CD14-positive monocyte (primary cell): ENCODE measurements around the gene CYSLTR1. TPM values are rescaled to one million over a fixed set of nuclear protein-coding genes. Genes with fewer than 3 reads are reported as not detected.

Experiments
- DNase-seq, 3 donors: peaks; one replicate each; pipeline ENCODE4 v3.0.0-alpha.2; 2011 to 2022
- H2AFZ ChIP-seq: 2 replicates; pipeline ENCODE4 v1.6.0; 2012; ENCODE audit warnings: mild to moderate bottlenecking, low read depth, low read length, inconsistent platforms; ENCODE audit not compliant: insufficient read depth, poor library complexity, severe bottlenecking
- H3K27ac ChIP-seq, 2 donors: 1 replicate in 1 of 2; 2 replicates in 1 of 2; pipeline ENCODE4 v1.5.1; 2012 to 2013; ENCODE audit warnings: low read length in 2 of 2, control low read depth in 1 of 2, inconsistent platforms in 1 of 2, low read depth in 1 of 2, mild to moderate bottlenecking in 1 of 2
- H3K27me3 ChIP-seq, 2 donors: one replicate each; pipeline versions ENCODE4 v1.6.0 to v1.6.1; 2011 to 2013; ENCODE audit warnings: low read length in 2 of 2; ENCODE audit not compliant: control insufficient read depth in 2 of 2, insufficient read depth in 2 of 2
- H3K36me3 ChIP-seq, 2 donors: replicated peaks in 1 of 2; 1 replicate in 1 of 2; 2 replicates in 1 of 2; pipeline versions ENCODE4 v1.5.1 to v1.6.1; 2012 to 2013; ENCODE audit warnings: low read length in 2 of 2, control low read depth in 1 of 2, inconsistent platforms in 1 of 2, mild to moderate bottlenecking in 1 of 2; ENCODE audit not compliant: insufficient read depth in 2 of 2, control insufficient read depth in 1 of 2
- H3K4me1 ChIP-seq, 2 donors: 1 replicate in 1 of 2; 2 replicates in 1 of 2; pipeline versions ENCODE4 v1.5.1 to v1.6.1; 2012 to 2013; ENCODE audit warnings: low read length in 2 of 2, control low read depth in 1 of 2, inconsistent platforms in 1 of 2, mild to moderate bottlenecking in 1 of 2, moderate library complexity in 1 of 2; ENCODE audit not compliant: insufficient read depth in 2 of 2, control insufficient read depth in 1 of 2
- H3K4me2 ChIP-seq: replicated peaks from 2 replicates; pipeline ENCODE3; 2012; ENCODE audit warnings: low read length, moderate library complexity, mild to moderate bottlenecking; ENCODE audit not compliant: poor library complexity, severe bottlenecking; ENCODE audit errors: extremely low read depth
- H3K4me3 ChIP-seq, 3 experiments: fragments of 200-600 bp in 1 of 3; sonication (generic) in 1 of 3; replicated peaks in 1 of 3; 1 replicate in 2 of 3; 2 replicates in 1 of 3; pipeline ENCODE4 v1.5.1; 2011 to 2013; ENCODE audit warnings: low read length in 3 of 3, mild to moderate bottlenecking in 3 of 3, control low read depth in 2 of 3, low read depth in 2 of 3, inconsistent platforms in 1 of 3, moderate library complexity in 1 of 3
- H3K79me2 ChIP-seq: 2 replicates; pipeline ENCODE4 v1.6.0; 2012; ENCODE audit warnings: mild to moderate bottlenecking, control low read depth, inconsistent platforms, low read length, moderate library complexity; ENCODE audit not compliant: insufficient read depth
- H3K9ac ChIP-seq: 2 replicates; pipeline ENCODE4 v1.6.0; 2017; ENCODE audit warnings: low read length, mild to moderate bottlenecking; ENCODE audit not compliant: insufficient read depth, poor library complexity, severe bottlenecking
- H3K9me3 ChIP-seq, 2 donors: replicated peaks in 1 of 2; 1 replicate in 1 of 2; 2 replicates in 1 of 2; pipeline versions ENCODE4 v1.5.1 to v1.6.1; 2012 to 2013; ENCODE audit warnings: low read length in 2 of 2, control low read depth in 1 of 2; ENCODE audit not compliant: control insufficient read depth in 1 of 2, insufficient read depth in 1 of 2
- H4K20me1 ChIP-seq: 2 replicates; pipeline ENCODE4 v1.6.0; 2012; ENCODE audit warnings: mild to moderate bottlenecking, low read length, control low read depth, moderate library complexity; ENCODE audit not compliant: insufficient read depth
- H3K27ac Mint-ChIP-seq, 7 donors: one replicate each; pipeline ENCODE4 v1.8.0; 2020; ENCODE audit warnings: mild to moderate bottlenecking in 7 of 7, mixed read lengths in 7 of 7, moderate library complexity in 6 of 7, inconsistent platforms in 2 of 7
- H3K27me3 Mint-ChIP-seq, 3 donors: one replicate each; pipeline ENCODE4 v1.8.0; 2021 to 2022; ENCODE audit warnings: low read depth in 3 of 3, mild to moderate bottlenecking in 3 of 3, mixed read lengths in 3 of 3, moderate library complexity in 3 of 3, inconsistent platforms in 1 of 3
- H3K36me3 Mint-ChIP-seq, 2 donors: one replicate each; pipeline ENCODE4 v1.8.0; 2020; ENCODE audit warnings: mixed read lengths in 2 of 2, inconsistent platforms in 1 of 2, mild to moderate bottlenecking in 1 of 2
- H3K4me1 Mint-ChIP-seq: one replicate; pipeline ENCODE4 v1.8.0; 2020; ENCODE audit warnings: mild to moderate bottlenecking, mixed read lengths
- H3K4me3 Mint-ChIP-seq, 2 donors: one replicate each; pipeline ENCODE4 v1.8.0; 2020; ENCODE audit warnings: mild to moderate bottlenecking in 2 of 2, mixed read lengths in 2 of 2, moderate library complexity in 1 of 2
- H3K9me3 Mint-ChIP-seq, 7 donors: one replicate each; pipeline ENCODE4 v1.8.0; 2020 to 2022; ENCODE audit warnings: mixed read lengths in 7 of 7, mild to moderate bottlenecking in 6 of 7, moderate library complexity in 6 of 7, inconsistent platforms in 2 of 7
- WGBS: methylation state at CpG from one replicate; pipeline ENCODE4 v1.1.5; 2013; ENCODE audit warnings: missing lambda C conversion rate; ENCODE audit not compliant: insufficient coverage; 5-methylcytosine and 5-hydroxymethylcytosine counted together
- intact Hi-C, 2 donors: fragments of 100-400 bp; cut with micrococcal nuclease; formaldehyde crosslinking; loops; one replicate each; pipeline versions ENCODE4 v1.15.0 to v1.15.1; 2023
- polyA plus RNA-seq, 3 donors: library from polyadenylated mRNA; depleted of rRNA in 1 of 3; unstranded in 2 of 3; stranded (reverse) in 1 of 3; fragments of 300-500 nt in 2 of 3; fragments of >200 nt in 1 of 3; fragmentation: Illumina TruSeq in 2 of 3; gene quantifications; 1 replicate in 2 of 3; 2 replicates in 1 of 3; pipeline ENCODE4 v1.2.3, GENCODE V29; 2012 to 2021
- TF ChIP-seq, protein P1 (sequence below): fragments of 200-600 bp; IDR thresholded peaks from one replicate; pipeline ENCODE4 v1.8.0; 2022; ENCODE audit warnings: antibody characterized with exemption, mild to moderate bottlenecking

Gene CYSLTR1
- polyA plus RNA-seq, 3 donors = 9.6 to 46.2 (median 45.2) TPM

GRCh38 chrX:78375894-78376293 lies 48.5 kb upstream of the CYSLTR1 start:
- Histone ChIP-seq H3K4me3 (no peak overlapping the region), H3K4me1 (no peaks in the 10 kb centered on the region), H2AFZ (no peak overlapping the region), H3K36me3 (no peaks in the 10 kb centered on the region), H3K4me2 (no peak overlapping the region), H3K79me2 (no peaks in the 10 kb centered on the region), H3K9me3 (no peaks in the 10 kb centered on the region), H3K27me3 (no peaks in the 10 kb centered on the region), H4K20me1 (no peaks in the 10 kb centered on the region), H3K27ac (no peak overlapping the region), H3K9ac (no peak overlapping the region)
- Mint-ChIP-seq H3K36me3 (no peaks in the 10 kb centered on the region), H3K27ac (no peak overlapping the region), H3K27me3 (no peaks in the 10 kb centered on the region), H3K4me3 (no peak overlapping the region), H3K9me3 (peaks cover 0 to 9% (median 3%) of the 10 kb centered on the region in 7 donors), H3K4me1 (peaks cover 9% of the 10 kb centered on the region)
- no peak for DNase-seq
- TF ChIP-seq, protein P1, sequence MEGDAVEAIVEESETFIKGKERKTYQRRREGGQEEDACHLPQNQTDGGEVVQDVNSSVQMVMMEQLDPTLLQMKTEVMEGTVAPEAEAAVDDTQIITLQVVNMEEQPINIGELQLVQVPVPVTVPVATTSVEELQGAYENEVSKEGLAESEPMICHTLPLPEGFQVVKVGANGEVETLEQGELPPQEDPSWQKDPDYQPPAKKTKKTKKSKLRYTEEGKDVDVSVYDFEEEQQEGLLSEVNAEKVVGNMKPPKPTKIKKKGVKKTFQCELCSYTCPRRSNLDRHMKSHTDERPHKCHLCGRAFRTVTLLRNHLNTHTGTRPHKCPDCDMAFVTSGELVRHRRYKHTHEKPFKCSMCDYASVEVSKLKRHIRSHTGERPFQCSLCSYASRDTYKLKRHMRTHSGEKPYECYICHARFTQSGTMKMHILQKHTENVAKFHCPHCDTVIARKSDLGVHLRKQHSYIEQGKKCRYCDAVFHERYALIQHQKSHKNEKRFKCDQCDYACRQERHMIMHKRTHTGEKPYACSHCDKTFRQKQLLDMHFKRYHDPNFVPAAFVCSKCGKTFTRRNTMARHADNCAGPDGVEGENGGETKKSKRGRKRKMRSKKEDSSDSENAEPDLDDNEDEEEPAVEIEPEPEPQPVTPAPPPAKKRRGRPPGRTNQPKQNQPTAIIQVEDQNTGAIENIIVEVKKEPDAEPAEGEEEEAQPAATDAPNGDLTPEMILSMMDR = no peak
- intact Hi-C loops = no loop called here

DNA sequence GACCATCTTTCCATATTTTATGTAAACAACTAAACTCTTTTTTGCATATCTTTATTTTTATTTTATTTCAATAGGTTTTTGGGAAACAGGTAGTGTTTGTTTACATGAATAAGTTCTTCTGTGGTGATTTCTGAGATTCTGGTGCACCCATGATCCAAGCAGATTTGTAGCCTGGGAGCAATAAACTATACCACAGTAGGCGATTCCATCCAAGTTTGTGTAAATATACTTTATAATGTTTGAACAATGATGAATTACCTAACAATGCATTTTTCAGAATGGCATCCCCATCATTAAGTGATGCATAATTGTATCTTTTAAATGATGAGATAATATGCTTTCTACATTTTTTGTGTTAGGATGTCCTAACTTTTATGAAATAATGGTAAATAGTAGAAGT lies 39.2 kb upstream of the CYSLTR1 start:
- Histone ChIP-seq H3K4me3 (no peak overlapping the region), H3K4me2 (no peak overlapping the region), H3K27ac (no peak overlapping the region), H3K27me3 (no peaks in the 10 kb centered on the region), H3K9me3 (no peaks in the 10 kb centered on the region), H3K9ac (no peak overlapping the region), H3K4me1 (no peaks in the 10 kb centered on the region), H3K79me2 (no peaks in the 10 kb centered on the region), H3K36me3 (no peaks in the 10 kb centered on the region), H2AFZ (no peak overlapping the region), H4K20me1 (no peaks in the 10 kb centered on the region)
- H3K4me1 Mint-ChIP-seq = no peaks in the 10 kb centered on the region
- H3K4me3 Mint-ChIP-seq = no peak overlapping the region
- H3K9me3 Mint-ChIP-seq = peaks cover 0 to 17% (median 5%) of the 10 kb centered on the region in 7 donors
- intact Hi-C loops = no loop called here
- no peaks in the 10 kb centered on the region for H3K36me3 Mint-ChIP-seq
- H3K27me3 Mint-ChIP-seq = no peaks in the 10 kb centered on the region
- no peak overlapping the region for H3K27ac Mint-ChIP-seq
- no CpG with 5 or more reads among the region's 1 CpG for WGBS
- no peak for DNase-seq
- TF ChIP-seq, protein P1 = no peak
